Ovary (tissue), 3 donors: Measurements from ENCODE around the gene MYOF.

Experiments used
- CTCF ChIP-seq, 3 donors: fragments of 450-650 bp in 2 of 3; fragments of 200-600 bp in 1 of 3; IDR thresholded peaks; one replicate each; pipeline versions ENCODE4 v1.5.1 to v1.8.0; 2016 to 2022; ENCODE audit warnings: antibody characterized with exemption in 3 of 3, mild to moderate bottlenecking in 1 of 3
- EP300 ChIP-seq: sonication (generic); formaldehyde crosslinking; IDR thresholded peaks from one replicate; pipeline ENCODE4 v1.6.1; 2017; ENCODE audit warnings: antibody characterized with exemption
- POLR2A ChIP-seq: fragments of 450-650 bp; IDR thresholded peaks from one replicate; pipeline ENCODE4 v1.6.1; 2017; ENCODE audit warnings: antibody characterized with exemption, mild to moderate bottlenecking, moderate library complexity
- donor health status: DM: no; HTN: no; CAD: no.

DNA sequence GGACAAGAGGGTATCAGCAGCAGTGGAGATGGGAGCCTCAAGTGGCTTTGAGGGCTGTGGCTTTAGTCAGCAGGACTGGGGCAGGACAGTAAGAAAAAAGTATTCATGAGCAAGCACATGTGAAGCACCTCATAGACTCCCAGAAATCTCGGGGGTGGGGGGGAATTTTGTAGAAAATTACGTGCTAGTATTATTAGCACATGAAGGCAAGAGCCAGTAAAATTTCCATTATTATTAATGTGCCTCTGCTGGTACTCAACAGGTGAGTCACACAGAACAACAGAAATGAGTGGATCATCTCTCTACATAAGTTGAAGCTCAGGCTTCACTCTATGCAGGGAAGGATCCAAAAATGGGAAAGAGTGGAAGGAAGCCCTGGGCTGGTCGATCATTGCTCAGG, 114.5 kb downstream of the MYOF start:
- no peak for TF ChIP-seq CTCF (IDR thresholded peaks at IDR 0.05)
- TF ChIP-seq EP300: no peak
- no peak for TF ChIP-seq POLR2A
